ENCODE results near the gene DLG2.
"Not testable (repeated sequence)": the region's sequence is repeated elsewhere in the genome, so short reads cannot be mapped to it uniquely, and the experiment has no call there.

DNA sequence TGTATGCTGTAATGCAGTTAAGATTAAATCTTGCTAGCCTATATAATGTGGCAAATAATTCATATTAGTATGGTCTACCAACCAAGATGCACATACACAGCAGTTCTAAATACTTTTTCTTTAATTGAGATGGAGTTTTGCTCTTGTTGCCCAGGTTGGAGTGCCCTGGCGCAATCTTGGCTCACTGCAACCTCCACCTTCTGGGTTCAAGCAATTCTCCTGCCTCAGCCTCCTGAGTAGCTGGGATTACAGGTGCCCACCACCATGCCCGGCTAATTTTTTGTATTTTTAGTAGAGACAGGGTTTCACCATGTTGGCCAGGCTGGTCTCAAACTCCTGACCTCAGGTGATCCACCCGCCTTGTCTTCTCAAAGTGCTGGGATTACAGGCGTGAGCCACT, 27.2 kb upstream of the DLG2 start:
- TF ChIP-seq, protein P1, sequence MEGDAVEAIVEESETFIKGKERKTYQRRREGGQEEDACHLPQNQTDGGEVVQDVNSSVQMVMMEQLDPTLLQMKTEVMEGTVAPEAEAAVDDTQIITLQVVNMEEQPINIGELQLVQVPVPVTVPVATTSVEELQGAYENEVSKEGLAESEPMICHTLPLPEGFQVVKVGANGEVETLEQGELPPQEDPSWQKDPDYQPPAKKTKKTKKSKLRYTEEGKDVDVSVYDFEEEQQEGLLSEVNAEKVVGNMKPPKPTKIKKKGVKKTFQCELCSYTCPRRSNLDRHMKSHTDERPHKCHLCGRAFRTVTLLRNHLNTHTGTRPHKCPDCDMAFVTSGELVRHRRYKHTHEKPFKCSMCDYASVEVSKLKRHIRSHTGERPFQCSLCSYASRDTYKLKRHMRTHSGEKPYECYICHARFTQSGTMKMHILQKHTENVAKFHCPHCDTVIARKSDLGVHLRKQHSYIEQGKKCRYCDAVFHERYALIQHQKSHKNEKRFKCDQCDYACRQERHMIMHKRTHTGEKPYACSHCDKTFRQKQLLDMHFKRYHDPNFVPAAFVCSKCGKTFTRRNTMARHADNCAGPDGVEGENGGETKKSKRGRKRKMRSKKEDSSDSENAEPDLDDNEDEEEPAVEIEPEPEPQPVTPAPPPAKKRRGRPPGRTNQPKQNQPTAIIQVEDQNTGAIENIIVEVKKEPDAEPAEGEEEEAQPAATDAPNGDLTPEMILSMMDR (IDR thresholded peaks at IDR 0.05) = not testable (repeated sequence)
- TF ChIP-seq POLR2A (IDR thresholded peaks at IDR 0.05) = not testable (repeated sequence)
